Activated naive CD8-positive, alpha-beta T cell treated with anti-CD3 and anti-CD28 coated beads, Interleukin-2, amount 50 U/mL, for 24 hours (primary cell): Measurements from ENCODE around the gene CHMP6.

Experiments
- ATAC-seq: fragments of 150-1000 bp; cut with Tn5 transposase; one replicate; pipeline ENCODE4 v1.10.0; 2021
- DNase-seq: peaks from one replicate; pipeline ENCODE4 v3.0.0; 2021
- H3K27ac Mint-ChIP-seq: one replicate; pipeline ENCODE4 v1.8.0; 2021; ENCODE audit warnings: mild to moderate bottlenecking, mixed read lengths
- H3K27me3 Mint-ChIP-seq: one replicate; pipeline ENCODE4 v1.8.0; 2021; ENCODE audit warnings: mixed read lengths
- H3K36me3 Mint-ChIP-seq: one replicate; pipeline ENCODE4 v1.8.0; 2021; ENCODE audit warnings: low read depth, mixed read lengths
- H3K4me1 Mint-ChIP-seq: one replicate; pipeline ENCODE4 v1.8.0; 2021; ENCODE audit warnings: mixed read lengths
- H3K4me3 Mint-ChIP-seq: one replicate; pipeline ENCODE4 v1.8.0; 2021; ENCODE audit warnings: mild to moderate bottlenecking, moderate library complexity, mixed read lengths
- H3K9me3 Mint-ChIP-seq: one replicate; pipeline ENCODE4 v1.8.0; 2021; ENCODE audit warnings: mixed read lengths

CHMP6 gene

DNA sequence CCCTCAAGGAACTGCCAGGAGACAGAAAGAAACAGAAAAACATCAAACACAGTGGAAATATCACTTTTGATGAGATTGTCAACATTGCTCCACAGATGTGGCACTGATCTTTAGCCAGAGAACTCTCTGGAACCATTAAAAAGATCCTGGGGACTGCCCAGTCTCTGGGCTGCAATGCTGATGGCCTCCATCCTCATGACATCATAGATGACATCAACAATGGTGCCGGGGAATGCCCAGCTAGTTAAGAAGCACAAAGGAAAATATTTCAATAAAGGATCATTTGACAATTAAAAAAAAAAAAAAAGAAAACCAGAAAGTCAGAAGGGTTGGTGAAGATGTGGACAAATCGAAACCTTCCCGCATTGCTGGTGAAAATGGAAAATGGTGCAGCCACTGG, 14.9 kb upstream of the CHMP6 start:
- Mint-ChIP-seq H3K27me3 (peaks cover 14% of the 10 kb centered on the region), H3K36me3 (no peaks in the 10 kb centered on the region), H3K4me3 (no peak overlapping the region), H3K9me3 (no peaks in the 10 kb centered on the region), H3K27ac (no peak overlapping the region), H3K4me1 (peaks cover 9% of the 10 kb centered on the region)
- ATAC-seq (no peak), DNase-seq (no peak)

DNA sequence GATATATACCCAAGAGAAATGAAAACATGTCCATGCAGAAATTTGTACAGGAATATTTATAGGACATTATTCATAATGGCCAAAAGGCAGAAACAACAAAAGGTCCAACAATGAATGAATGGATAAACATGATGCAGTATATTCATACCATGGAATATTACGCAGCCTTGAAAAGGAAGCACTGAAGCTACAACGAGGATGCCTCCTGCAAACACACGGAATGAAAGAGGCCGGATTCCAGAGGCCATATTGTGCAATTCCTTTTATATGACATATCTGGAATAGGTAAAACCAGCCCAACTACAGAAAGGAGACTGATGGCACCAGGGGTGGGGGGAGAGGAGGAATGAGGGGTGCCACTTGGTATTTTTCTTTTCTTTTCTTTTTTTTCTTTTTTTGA, 14.5 kb upstream of the CHMP6 start:
- Mint-ChIP-seq H3K4me1 (peaks cover 9% of the 10 kb centered on the region), H3K27ac (no peak overlapping the region), H3K36me3 (no peaks in the 10 kb centered on the region), H3K27me3 (peaks cover 14% of the 10 kb centered on the region), H3K4me3 (no peak overlapping the region), H3K9me3 (no peaks in the 10 kb centered on the region)
- no peak for DNase-seq
- ATAC-seq = no peak

DNA sequence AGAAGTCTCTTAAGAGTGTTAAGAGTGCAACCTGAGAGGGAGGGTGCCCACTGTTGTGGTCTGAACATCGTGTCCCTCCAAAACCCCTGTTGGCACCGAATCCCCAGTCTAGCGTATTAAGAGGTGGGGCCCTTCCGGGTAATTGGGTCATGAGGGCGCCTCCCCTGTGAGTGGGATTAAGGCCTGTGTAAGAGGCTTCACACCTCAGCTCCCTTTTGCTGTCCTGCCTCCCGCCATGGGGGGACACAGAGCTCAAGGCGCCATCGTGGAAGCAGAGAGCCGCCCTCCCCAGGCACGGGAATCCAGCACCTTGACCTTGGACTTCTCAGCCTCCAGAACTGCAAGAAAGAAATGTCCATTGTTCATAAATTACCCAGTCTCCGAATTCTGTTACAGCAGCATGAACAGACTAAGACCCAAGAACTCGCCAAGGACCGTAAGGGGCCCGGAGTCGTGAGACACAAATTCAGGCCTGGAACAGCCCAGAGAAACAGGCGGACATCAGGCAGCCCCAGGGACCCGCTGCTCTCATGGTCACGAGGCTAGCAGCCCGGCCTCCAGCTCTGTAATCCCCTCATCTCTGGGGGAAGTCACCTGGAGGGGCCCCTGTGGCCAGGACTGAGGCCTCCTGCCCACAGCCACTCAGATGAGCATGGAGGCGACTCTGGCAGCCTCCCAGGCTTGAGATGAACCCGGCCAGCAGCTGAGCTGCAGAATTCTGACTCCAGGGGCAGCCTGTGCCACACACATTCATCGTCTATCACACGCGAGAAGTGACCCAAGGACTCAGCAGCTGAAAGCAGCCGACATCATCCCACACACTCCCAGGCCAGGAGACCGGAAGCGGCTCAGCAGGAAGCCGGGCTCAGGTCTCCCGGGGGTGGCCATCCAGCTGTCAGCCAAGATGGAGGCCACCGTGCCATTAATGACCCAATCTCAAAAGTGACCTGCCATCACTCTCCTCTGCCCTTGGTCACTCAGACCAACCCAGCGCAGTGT, 12.8 kb upstream of the CHMP6 start:
- DNase-seq (no peak), ATAC-seq (no peak)
- H3K27ac Mint-ChIP-seq = no peak overlapping the region
- no peak overlapping the region for H3K4me3 Mint-ChIP-seq
- no peaks in the 10 kb centered on the region for H3K36me3 Mint-ChIP-seq
- peaks cover 17% of the 10 kb centered on the region for H3K27me3 Mint-ChIP-seq
- peaks cover 10% of the 10 kb centered on the region for H3K4me1 Mint-ChIP-seq
- no peaks in the 10 kb centered on the region for H3K9me3 Mint-ChIP-seq

DNA sequence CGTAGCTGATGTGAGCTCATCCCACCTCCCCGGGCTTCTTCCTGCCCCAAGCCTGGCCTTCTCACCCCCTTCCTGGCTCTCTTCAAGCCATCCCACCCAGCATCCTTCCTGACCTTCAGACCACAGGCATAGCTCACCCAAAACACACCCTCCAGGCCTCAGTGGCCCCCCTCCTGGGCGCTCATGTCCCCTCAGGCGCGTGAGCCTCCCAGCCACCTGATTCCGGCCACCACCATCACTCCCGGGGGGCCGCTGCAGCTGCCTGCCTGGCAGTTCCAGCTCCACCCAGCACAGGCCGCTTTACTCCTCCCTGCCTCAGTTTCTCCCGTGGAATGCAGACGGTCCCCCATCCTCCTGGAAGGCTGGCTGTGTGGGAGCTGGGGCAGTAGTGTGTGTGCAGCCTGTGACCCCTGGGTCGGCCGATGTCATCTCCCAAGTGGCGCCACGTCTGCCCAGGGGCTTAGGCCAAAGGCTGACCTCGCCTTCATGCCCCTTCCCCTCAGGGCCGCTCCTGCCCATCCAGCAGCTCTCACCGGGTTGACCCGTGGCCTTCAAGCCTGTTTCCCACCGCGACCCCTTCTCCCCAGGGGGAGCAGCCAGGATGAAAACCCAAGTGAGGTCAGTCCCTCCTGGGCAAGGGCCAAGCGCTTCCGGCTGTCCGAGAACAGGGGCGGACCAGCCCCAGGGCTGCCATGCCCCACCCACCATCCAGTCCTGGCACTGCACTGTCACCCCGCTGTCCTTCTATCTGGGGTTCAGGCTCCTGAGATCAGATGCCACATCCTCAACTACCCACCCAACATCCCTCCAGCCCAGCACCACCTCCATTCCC, 11.9 kb upstream of the CHMP6 start:
- Mint-ChIP-seq H3K36me3 (no peaks in the 10 kb centered on the region), H3K4me3 (no peak overlapping the region), H3K4me1 (peaks cover 10% of the 10 kb centered on the region), H3K27me3 (peaks cover 13% of the 10 kb centered on the region), H3K27ac (peak overlapping the region; percentile 57), H3K9me3 (no peaks in the 10 kb centered on the region)
- ATAC-seq (no peak), DNase-seq (no peak)

DNA sequence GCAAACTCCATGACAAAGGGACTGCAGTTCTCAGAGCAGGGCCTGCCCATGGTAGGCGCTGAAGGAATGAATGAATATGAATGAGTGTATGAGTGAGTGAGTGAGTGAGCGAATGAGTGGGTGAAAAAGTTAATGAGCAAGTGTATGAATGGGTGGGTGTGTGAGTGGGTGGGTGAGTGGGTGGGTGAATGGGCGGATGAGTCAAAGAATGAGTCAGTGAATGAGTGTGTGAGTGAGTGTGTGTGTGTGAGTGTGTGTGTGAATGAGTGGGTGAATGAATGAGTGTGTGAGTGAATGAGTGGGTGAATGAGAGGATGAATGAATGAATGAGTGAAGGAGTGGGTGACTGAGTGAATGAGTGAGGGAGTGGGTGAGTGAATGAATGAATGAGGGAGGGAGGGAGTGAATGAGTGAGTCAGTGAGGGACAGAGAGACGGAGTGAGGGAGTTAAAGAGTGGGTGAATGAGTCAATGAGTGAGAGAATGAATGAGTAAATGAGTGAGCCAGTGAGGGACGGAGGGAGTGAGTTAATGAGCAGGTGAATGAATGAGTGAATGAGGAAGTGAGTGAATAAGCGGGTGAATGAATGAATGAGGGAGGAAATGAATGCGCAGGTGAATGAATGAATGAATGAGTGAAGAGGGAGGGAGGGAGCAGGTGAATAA, 11.1 kb upstream of the CHMP6 start:
- H3K27ac Mint-ChIP-seq = peak overlapping the region; percentile 57
- DNase-seq (no peak), ATAC-seq (peak; percentile 74)
- peaks cover 10% of the 10 kb centered on the region for H3K4me1 Mint-ChIP-seq
- no peaks in the 10 kb centered on the region for H3K36me3 Mint-ChIP-seq
- peak overlapping the region; percentile 66 for H3K4me3 Mint-ChIP-seq
- H3K9me3 Mint-ChIP-seq = no peaks in the 10 kb centered on the region
- peaks cover 12% of the 10 kb centered on the region for H3K27me3 Mint-ChIP-seq

DNA sequence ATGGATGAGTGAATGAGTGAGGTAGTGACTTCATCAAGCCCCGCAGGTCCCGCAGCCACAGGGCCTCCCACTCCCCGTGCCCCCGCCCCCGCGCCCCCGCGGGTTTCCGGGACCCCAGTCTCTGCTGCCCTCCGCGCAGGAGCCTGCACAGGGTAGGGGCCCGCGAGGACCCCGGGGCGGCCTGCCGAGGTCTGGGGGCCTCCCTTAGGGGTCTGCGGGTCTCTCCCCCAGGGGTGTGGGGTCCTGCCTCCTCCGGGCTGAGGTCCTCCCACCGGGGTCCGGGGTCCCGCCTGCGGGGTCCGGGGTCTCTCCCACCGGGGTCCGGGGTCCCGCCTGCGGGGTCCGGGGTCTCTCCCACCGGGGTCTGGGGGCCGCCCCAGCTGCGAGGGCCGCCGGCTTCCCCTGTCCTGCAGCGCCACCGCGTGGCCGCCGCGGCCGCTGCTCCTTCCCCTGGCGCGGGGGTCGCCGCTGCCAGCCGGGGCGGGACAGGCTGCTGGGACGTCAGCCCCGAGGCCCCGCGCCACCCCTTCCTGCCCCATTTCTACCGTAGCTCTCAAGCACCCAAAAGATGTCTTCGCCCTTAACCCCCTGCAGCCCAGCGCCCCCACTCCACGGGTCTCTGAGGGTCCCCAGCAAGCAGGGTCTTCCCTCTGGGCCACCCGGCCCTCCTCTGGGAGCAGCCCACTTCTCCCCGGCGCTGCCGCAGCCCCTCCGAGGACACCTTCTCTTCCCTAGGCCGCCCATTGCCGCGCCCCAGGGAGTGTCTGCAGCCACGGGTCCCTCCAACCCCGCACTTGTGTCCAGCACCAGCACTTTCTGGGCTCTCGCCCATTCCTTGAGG, 10.4 kb upstream of the CHMP6 start:
- H3K27ac Mint-ChIP-seq = peak overlapping the region; percentile 57
- peak; percentile 50 for ATAC-seq
- H3K9me3 Mint-ChIP-seq = no peaks in the 10 kb centered on the region
- peaks cover 12% of the 10 kb centered on the region for H3K27me3 Mint-ChIP-seq
- H3K4me1 Mint-ChIP-seq = peaks cover 10% of the 10 kb centered on the region
- no peaks in the 10 kb centered on the region for H3K36me3 Mint-ChIP-seq
- H3K4me3 Mint-ChIP-seq = peak overlapping the region; percentile 66
- DNase-seq = peak; percentile 59

DNA sequence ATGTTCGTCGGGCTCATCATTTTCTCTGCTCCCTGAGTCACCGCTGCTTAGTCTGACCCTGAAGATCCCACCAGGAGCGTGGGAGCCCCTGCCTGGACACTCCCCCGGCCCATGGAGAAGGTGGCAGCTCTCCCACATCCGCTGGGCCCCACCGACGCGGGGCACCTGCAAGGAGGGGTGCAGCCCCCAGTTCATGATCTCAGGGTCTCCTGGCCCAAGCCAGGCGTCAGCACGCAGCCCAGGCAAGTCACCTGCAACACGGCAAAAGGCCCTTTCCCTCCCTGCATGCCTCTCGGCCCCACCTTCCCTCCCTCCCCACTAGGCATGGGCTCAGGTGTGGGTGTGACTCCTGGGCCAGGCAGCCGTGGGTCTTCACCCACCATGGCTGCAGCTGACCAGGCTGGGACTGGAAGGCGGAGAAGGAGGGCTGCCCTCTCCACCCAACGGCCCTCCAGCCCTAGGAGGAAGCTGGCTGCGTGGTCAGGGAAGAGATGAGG, 9.7 kb upstream of the CHMP6 start:
- peaks cover 12% of the 10 kb centered on the region for H3K27me3 Mint-ChIP-seq
- H3K9me3 Mint-ChIP-seq = no peaks in the 10 kb centered on the region
- no peak overlapping the region for H3K27ac Mint-ChIP-seq
- no peak overlapping the region for H3K4me3 Mint-ChIP-seq
- H3K4me1 Mint-ChIP-seq = peaks cover 10% of the 10 kb centered on the region
- no peak for ATAC-seq
- no peaks in the 10 kb centered on the region for H3K36me3 Mint-ChIP-seq
- DNase-seq = no peak

DNA sequence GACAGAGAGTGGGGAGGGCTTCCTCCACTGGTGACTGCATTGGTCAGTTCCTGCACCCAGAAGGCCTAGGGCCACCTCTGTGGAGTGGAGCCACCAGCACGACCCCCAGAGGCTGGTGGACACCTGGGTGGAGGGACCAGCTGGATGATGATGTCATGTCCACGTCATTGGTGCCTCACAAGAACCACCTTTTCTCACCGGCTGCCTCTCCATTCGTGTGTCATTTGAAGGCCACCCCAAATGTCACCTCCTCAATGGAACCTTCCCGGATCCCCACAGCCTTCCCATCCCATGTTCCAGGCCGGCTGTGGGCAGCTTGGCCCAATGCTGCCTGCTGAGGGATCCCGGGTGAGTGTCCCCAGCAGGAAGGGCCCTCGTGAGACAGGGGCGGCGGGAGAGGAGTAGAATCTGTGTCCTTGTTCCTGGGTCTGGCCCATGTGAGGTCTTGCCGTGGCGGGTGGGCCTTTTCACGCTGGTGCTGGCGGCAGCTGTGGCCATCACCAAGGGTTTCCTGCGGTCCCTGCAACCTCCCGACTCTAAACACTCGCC, 9.1 kb upstream of the CHMP6 start:
- no peak overlapping the region for H3K27ac Mint-ChIP-seq
- no peaks in the 10 kb centered on the region for H3K9me3 Mint-ChIP-seq
- H3K4me3 Mint-ChIP-seq = no peak overlapping the region
- H3K27me3 Mint-ChIP-seq = peaks cover 12% of the 10 kb centered on the region
- no peaks in the 10 kb centered on the region for H3K36me3 Mint-ChIP-seq
- DNase-seq (no peak), ATAC-seq (no peak)
- H3K4me1 Mint-ChIP-seq = peaks cover 10% of the 10 kb centered on the region

DNA sequence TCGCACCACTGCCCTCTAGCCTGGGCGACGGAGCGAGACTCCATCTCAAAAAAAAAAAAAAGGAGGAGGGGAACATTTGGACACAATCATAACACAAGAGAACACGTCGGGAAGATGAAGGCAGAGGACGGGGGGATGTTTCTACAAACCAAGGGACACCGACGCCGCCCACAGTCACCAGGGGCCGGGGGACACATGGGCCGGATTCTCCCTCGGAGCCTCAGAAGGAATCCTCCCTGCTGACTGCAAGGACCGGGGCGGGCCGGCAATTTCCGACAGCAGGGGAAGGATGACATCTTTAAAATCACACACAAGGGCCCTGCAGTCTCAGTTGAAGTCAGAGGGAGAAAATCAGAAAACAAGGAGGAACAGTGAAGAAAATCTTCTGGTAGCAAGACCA, 8.1 kb upstream of the CHMP6 start:
- no peak for ATAC-seq
- no peak for DNase-seq
- Mint-ChIP-seq H3K4me3 (no peak overlapping the region), H3K9me3 (no peaks in the 10 kb centered on the region), H3K36me3 (no peaks in the 10 kb centered on the region), H3K27ac (no peak overlapping the region), H3K27me3 (peaks cover 12% of the 10 kb centered on the region), H3K4me1 (peaks cover 10% of the 10 kb centered on the region)

DNA sequence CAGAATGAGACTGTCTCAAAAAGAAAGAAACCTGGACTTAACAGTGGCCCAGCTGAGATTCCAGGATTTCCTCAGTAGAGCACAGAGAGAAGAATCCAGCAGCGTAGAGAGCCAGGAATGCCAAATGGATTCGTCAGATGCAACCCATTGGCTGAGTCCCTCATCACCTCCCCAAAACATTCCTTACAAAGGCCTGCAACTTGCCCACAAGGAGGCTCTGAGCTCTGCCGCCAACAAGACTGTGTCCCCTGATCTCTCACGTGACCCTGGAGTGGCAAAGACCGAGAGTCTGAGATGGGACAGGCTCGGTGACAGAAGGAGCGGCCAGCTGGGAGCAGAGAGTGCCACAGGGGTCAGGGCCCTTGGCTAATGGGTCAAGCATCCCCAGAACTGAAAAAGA, 6.9 kb upstream of the CHMP6 start:
- H3K9me3 Mint-ChIP-seq = no peaks in the 10 kb centered on the region
- peaks cover 16% of the 10 kb centered on the region for H3K4me1 Mint-ChIP-seq
- H3K36me3 Mint-ChIP-seq = no peaks in the 10 kb centered on the region
- no peak overlapping the region for H3K27ac Mint-ChIP-seq
- ATAC-seq (no peak), DNase-seq (no peak)
- H3K27me3 Mint-ChIP-seq = peaks cover 12% of the 10 kb centered on the region
- H3K4me3 Mint-ChIP-seq = no peak overlapping the region

DNA sequence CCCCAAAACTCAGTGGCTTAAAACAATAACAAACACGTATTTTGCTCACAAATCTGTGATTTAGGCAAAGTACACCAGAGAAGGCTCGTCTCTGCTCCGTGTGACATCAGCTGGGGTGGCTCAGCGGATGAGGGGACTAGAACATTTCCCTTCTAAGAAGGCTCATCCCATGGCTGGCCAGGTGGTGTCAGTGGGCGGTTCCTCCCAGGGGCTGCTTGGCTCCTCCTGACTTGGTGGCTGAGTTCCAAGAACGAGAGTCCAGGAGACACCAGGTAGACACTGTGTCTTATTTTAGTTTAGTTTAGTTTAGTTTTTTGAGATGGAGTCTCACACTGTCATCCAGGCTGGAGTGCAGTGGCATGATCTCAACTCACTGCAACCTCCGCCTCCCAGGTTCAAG, 5.6 kb upstream of the CHMP6 start:
- ATAC-seq = no peak
- no peaks in the 10 kb centered on the region for H3K9me3 Mint-ChIP-seq
- no peak for DNase-seq
- peaks cover 13% of the 10 kb centered on the region for H3K4me1 Mint-ChIP-seq
- H3K27ac Mint-ChIP-seq = no peak overlapping the region
- peaks cover 6% of the 10 kb centered on the region for H3K27me3 Mint-ChIP-seq
- H3K4me3 Mint-ChIP-seq = no peak overlapping the region
- H3K36me3 Mint-ChIP-seq = no peaks in the 10 kb centered on the region

DNA sequence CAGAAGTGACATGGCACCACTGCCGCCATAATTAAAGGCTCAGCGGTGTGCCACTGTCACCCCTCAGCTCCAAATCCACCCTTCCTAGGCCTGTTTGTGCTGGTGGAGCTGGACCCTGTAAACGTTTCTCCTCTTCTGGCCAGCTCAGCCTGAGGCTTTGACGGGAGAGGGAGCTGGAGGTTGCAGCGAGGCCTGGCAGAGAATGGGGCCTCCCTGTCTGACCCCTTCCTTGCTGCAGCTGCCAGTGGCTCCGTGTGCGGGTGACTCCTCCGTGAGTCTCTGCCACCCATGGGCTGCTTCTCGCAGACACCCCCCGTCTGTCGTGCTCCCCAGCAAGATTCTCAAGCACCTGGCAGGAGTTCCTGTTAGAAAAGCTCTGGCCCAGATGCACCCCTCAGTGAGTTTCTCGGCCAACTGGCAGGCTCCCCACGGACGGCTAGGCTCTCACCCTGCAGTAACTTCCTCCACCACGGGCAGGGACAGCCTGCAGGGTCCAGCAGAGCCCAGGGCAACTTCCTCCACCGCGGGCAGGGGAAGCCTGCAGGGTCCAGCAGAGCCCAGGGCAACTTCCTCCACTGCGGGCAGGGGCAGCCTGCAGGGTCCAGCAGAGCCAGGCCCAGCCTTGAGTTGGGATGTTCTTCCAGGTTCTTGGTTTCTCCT, 4.7 kb upstream of the CHMP6 start:
- Mint-ChIP-seq H3K27ac (no peak overlapping the region), H3K4me3 (no peak overlapping the region), H3K36me3 (no peaks in the 10 kb centered on the region), H3K27me3 (peaks cover 6% of the 10 kb centered on the region), H3K4me1 (peaks cover 13% of the 10 kb centered on the region), H3K9me3 (no peaks in the 10 kb centered on the region)
- no peak for ATAC-seq
- DNase-seq = no peak

DNA sequence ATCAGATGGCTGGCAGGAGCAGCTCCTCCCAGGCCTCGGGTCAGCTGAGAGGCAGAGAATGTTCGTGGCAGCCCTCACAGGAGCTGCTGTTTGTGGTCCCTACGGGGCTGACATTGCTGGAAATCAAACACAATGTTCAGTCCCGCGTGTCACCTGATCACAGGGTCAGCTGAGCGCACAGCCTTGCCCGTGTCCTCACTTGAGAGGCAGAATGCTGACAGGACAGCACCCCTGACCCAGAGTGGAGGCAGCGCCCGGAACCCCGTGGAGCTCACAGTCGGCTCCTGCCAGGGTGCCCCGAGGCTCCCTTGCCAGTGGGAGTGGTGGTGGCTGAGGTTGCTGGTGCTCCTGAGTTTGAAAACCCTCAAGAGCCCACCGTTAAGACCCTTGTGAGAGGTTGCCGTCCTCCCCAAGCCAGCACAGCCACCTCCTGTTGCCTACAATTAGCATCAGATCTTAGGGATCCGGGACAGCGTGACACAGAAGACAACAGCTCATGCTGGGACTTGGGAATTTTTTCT, 3.6 kb upstream of the CHMP6 start:
- ATAC-seq (no peak), DNase-seq (no peak)
- H3K4me3 Mint-ChIP-seq = no peak overlapping the region
- H3K9me3 Mint-ChIP-seq = no peaks in the 10 kb centered on the region
- no peak overlapping the region for H3K27ac Mint-ChIP-seq
- peaks cover 3% of the 10 kb centered on the region for H3K36me3 Mint-ChIP-seq
- H3K4me1 Mint-ChIP-seq = peaks cover 17% of the 10 kb centered on the region
- peaks cover 2% of the 10 kb centered on the region for H3K27me3 Mint-ChIP-seq
